SK-N-SH treated with all-trans-retinoic acid at 6 μM for 48 hours (cell line): ENCODE measurements around the gene USP12.
"Not testable (repeated sequence)": the region's sequence is repeated elsewhere in the genome, so short reads cannot be mapped to it uniquely, and the experiment has no call there.

Experiments used
- CSDC2 ChIP-seq: fragments of 250-450 bp; sonication (Bioruptor Pico); IDR thresholded peaks from 2 replicates; pipeline ENCODE4 v1.5.0; 2020; ENCODE audit warnings: mild to moderate bottlenecking, moderate library complexity
- ESRRG ChIP-seq: fragments of 250-450 bp; sonication (Bioruptor Pico); IDR thresholded peaks from 2 replicates; pipeline ENCODE4 v1.6.1; 2021; ENCODE audit warnings: mild to moderate bottlenecking
- GLIS3 ChIP-seq: fragments of 250-450 bp; sonication (Bioruptor Pico); IDR thresholded peaks from 2 replicates; pipeline ENCODE4 v1.5.0; 2020; ENCODE audit warnings: mild to moderate bottlenecking, moderate library complexity
- PATZ1 ChIP-seq: fragments of 250-450 bp; sonication (Bioruptor Pico); IDR thresholded peaks from 2 replicates; pipeline ENCODE4 v1.8.0; 2020; ENCODE audit warnings: mild to moderate bottlenecking, moderate library complexity, borderline replicate concordance
- PPARA ChIP-seq: fragments of 250-450 bp; sonication (Bioruptor Pico); IDR thresholded peaks from 2 replicates; pipeline ENCODE4 v1.5.0; 2020; ENCODE audit warnings: mild to moderate bottlenecking, borderline replicate concordance
- TOX ChIP-seq: fragments of 250-450 bp; sonication (Bioruptor Pico); IDR thresholded peaks from 2 replicates; pipeline ENCODE4 v1.8.0; 2021; ENCODE audit warnings: mild to moderate bottlenecking, moderate library complexity, borderline replicate concordance
- ZC3H10 ChIP-seq: fragments of 250-450 bp; sonication (Bioruptor Pico); IDR thresholded peaks from 2 replicates; pipeline ENCODE4 v1.5.1; 2021; ENCODE audit warnings: mild to moderate bottlenecking, moderate library complexity
- ZFP30 ChIP-seq: fragments of 450-650 bp; formaldehyde crosslinking; IDR thresholded peaks from 2 replicates; pipeline ENCODE4 v1.5.0; 2022; ENCODE audit warnings: mild to moderate bottlenecking, moderate library complexity
- TF ChIP-seq, protein P1 (sequence below): fragments of 250-450 bp; sonication (Bioruptor Pico); IDR thresholded peaks from 2 replicates; pipeline ENCODE4 v1.8.0; 2021; ENCODE audit warnings: low read depth, mild to moderate bottlenecking, moderate library complexity, borderline replicate concordance
- TF ChIP-seq, protein P2 (sequence below): fragments of 250-450 bp; sonication (Bioruptor Pico); IDR thresholded peaks from 2 replicates; pipeline ENCODE4 v1.5.1; 2020; ENCODE audit warnings: low read depth, mild to moderate bottlenecking, moderate library complexity

GRCh38 chr13:27218861-27219260, 47.2 kb upstream of the USP12 start:
- TF ChIP-seq PPARA (CRISPR knock-in tag); PATZ1; TOX (CRISPR knock-in tag); ZC3H10 (CRISPR knock-in tag); ESRRG (CRISPR knock-in tag); CSDC2 (CRISPR knock-in tag); ZFP30; GLIS3 (CRISPR knock-in tag): not testable (repeated sequence)
- TF ChIP-seq, protein P1, sequence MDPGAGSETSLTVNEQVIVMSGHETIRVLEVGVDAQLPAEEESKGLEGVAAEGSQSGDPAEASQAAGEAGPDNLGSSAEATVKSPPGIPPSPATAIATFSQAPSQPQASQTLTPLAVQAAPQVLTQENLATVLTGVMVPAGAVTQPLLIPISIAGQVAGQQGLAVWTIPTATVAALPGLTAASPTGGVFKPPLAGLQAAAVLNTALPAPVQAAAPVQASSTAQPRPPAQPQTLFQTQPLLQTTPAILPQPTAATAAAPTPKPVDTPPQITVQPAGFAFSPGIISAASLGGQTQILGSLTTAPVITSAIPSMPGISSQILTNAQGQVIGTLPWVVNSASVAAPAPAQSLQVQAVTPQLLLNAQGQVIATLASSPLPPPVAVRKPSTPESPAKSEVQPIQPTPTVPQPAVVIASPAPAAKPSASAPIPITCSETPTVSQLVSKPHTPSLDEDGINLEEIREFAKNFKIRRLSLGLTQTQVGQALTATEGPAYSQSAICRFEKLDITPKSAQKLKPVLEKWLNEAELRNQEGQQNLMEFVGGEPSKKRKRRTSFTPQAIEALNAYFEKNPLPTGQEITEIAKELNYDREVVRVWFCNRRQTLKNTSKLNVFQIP (CRISPR knock-in tag) = not testable (repeated sequence)
- TF ChIP-seq, protein P2, sequence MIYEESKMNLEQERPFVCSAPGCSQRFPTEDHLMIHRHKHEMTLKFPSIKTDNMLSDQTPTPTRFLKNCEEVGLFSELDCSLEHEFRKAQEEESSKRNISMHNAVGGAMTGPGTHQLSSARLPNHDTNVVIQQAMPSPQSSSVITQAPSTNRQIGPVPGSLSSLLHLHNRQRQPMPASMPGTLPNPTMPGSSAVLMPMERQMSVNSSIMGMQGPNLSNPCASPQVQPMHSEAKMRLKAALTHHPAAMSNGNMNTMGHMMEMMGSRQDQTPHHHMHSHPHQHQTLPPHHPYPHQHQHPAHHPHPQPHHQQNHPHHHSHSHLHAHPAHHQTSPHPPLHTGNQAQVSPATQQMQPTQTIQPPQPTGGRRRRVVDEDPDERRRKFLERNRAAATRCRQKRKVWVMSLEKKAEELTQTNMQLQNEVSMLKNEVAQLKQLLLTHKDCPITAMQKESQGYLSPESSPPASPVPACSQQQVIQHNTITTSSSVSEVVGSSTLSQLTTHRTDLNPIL = not testable (repeated sequence)
